ENCODE data around the gene IGFALS.

GRCh38 chr16:1768767-1769401 lies 24.6 kb downstream of the IGFALS start:
- TF ChIP-seq TCF4 (CRISPR knock-in tag; IDR thresholded peaks at IDR 0.05; ENCODE audit: borderline replicate concordance) (no peak), RARB (CRISPR knock-in tag; IDR thresholded peaks at IDR 0.05) (no peak), ZNF565 (CRISPR knock-in tag; conservative IDR thresholded peaks at IDR 0.05; ENCODE audit: low read depth) (no peak), OSR1 (CRISPR knock-in tag; IDR thresholded peaks at IDR 0.05) (no peak), ZFP30 (CRISPR knock-in tag; IDR thresholded peaks at IDR 0.05) (no peak), PATZ1 (CRISPR knock-in tag; IDR thresholded peaks at IDR 0.05; ENCODE audit: borderline replicate concordance) (no peak), ESRRG (CRISPR knock-in tag; IDR thresholded peaks at IDR 0.05) (no peak), ISL1 (CRISPR knock-in tag; IDR thresholded peaks at IDR 0.05) (no peak)
